HK-2 (cell line): ENCODE results near the gene VTN.

Experiments used
- DNase-seq: peaks from one replicate; pipeline ENCODE4 v3.0.0-alpha.2; 2018; ENCODE audit not compliant: unreplicated experiment

Gene VTN

GRCh38 chr17:28395426-28395825, 25.3 kb upstream of the VTN start:
- no peak for DNase-seq

GRCh38 chr17:28394337-28395116, 24.4 kb upstream of the VTN start:
- DNase-seq = no peak

- no peak for DNase-seq
Observed at GRCh38 chr17:28392491-28392890, 22.4 kb upstream of the VTN start.

- no peak for DNase-seq
Observed at GRCh38 chr17:28391401-28391800, 21.3 kb upstream of the VTN start.

- no peak for DNase-seq
Observed at GRCh38 chr17:28390984-28391383, 20.9 kb upstream of the VTN start.

- no peak for DNase-seq
Observed at GRCh38 chr17:28390563-28390962, 20.5 kb upstream of the VTN start.

- no peak for DNase-seq
Observed at GRCh38 chr17:28390141-28390540, 20.0 kb upstream of the VTN start.

- DNase-seq = no peak
Observed at GRCh38 chr17:28388106-28388505, 18.0 kb upstream of the VTN start.

- DNase-seq = no peak
Observed at GRCh38 chr17:28386391-28386790, 16.3 kb upstream of the VTN start.

GRCh38 chr17:28385406-28385805, 15.3 kb upstream of the VTN start:
- DNase-seq = no peak

GRCh38 chr17:28385037-28385400, 14.9 kb upstream of the VTN start:
- DNase-seq = no peak

- no peak for DNase-seq
Observed at GRCh38 chr17:28384281-28385036, 14.4 kb upstream of the VTN start.

GRCh38 chr17:28381141-28381825, 11.2 kb upstream of the VTN start:
- no peak for DNase-seq

GRCh38 chr17:28379814-28380801, 10.0 kb upstream of the VTN start:
- no peak for DNase-seq

- no peak for DNase-seq
Observed at GRCh38 chr17:28372945-28373274, 2.8 kb upstream of the VTN start.

GRCh38 chr17:28372203-28372944, 2.3 kb upstream of the VTN start:
- no peak for DNase-seq

GRCh38 chr17:28371245-28372202, 1.4 kb upstream of the VTN start, which contains the start of gene SARM1:
Gene SARM1, plus strand, starts transcription at chr17:28371694. Its CDS starts 339 bp downstream, at chr17:28372033.
- DNase-seq = no peak

GRCh38 chr17:28370744-28371103, 617 bp upstream of the VTN start:
- no peak for DNase-seq

GRCh38 chr17:28369684-28370034, 448 bp downstream of the VTN start:
- DNase-seq = no peak
